ENCODE results near the gene FOXN3.

DNA sequence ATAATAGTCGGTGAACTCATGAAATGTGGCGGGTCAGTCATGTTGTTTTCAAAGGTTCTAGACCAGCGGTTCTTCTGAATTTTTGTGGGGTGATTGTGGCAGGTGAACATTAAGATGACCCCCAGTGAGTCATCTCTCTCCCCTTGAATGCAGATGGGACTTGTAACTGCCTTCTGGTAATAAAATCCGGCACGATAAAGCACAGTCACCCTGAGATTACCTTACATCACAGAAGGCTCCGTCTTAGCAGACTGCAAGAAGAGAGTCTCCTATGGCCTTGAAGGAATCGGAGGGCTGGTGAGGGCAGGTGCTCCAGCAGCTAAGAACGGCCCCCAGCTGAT is 189.6 kb downstream of the FOXN3 start:
- TF ChIP-seq, protein P1, sequence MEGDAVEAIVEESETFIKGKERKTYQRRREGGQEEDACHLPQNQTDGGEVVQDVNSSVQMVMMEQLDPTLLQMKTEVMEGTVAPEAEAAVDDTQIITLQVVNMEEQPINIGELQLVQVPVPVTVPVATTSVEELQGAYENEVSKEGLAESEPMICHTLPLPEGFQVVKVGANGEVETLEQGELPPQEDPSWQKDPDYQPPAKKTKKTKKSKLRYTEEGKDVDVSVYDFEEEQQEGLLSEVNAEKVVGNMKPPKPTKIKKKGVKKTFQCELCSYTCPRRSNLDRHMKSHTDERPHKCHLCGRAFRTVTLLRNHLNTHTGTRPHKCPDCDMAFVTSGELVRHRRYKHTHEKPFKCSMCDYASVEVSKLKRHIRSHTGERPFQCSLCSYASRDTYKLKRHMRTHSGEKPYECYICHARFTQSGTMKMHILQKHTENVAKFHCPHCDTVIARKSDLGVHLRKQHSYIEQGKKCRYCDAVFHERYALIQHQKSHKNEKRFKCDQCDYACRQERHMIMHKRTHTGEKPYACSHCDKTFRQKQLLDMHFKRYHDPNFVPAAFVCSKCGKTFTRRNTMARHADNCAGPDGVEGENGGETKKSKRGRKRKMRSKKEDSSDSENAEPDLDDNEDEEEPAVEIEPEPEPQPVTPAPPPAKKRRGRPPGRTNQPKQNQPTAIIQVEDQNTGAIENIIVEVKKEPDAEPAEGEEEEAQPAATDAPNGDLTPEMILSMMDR (IDR thresholded peaks at IDR 0.05; ENCODE audit: low read depth, low read length): no peak
- TF ChIP-seq EZH2phosphoT487 (IDR thresholded peaks at IDR 0.05; ENCODE audit: low read depth): no peak

Measured in OCI-LY3 (cell line).